Measurements from ENCODE around the gene CAND1.

- TF ChIP-seq POLR2A (IDR thresholded peaks at IDR 0.05) (peak in 1 of 2 donors; percentile 67), CTCF (IDR thresholded peaks at IDR 0.05) (no peak)
These were observed 743 bp upstream of the CAND1 start for GRCh38 chr12:67268335-67268895.

Data from thyroid gland (tissue), 4 donors.